Measurements from ENCODE around the gene DCAF8.
"Not testable (repeated sequence)": the region's sequence is repeated elsewhere in the genome, so short reads cannot be mapped to it uniquely, and the experiment has no call there.

The DCAF8 gene

DNA sequence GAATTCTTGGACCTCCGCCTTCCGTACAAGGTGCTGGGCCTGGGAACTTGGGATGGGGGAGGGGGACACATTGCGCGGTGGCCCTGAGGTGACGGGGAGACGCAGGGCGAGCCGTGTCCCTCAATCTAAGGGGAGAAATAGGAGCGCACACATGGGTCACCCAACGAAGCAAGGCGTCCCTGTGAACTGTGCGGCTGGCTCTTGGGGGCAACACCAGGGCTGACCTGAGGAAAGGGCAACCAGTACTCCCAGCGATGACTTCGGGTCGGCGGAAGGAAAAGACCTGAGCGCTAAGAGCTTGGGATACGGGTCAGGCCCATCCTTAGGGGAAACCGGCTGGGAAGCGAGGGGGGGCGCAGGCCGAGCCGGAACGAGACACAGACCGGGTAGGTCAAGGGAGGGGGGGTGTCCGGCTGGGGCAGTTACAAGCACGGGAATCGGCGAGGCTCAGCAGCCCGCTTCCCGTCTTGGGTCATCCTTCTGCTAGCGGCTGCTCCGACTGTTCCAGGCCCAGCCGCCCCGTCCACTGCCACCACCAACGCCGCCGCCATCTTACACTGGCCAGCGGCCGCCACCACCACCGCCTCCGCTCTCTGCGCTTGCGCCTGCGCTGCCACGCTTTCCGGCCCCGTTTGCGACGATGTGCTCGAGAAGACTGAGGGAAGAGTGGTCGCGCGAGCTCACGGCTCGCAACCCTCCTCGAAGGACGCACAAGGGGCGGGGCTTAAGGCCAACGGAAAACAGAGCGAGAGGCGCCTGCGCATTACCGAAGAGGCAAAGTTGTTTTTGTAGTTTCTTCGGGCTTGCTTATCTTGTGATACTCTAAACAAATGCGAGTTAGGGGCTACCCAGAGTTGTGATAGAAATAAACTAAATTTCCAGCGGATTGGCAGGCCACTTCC, at the start of gene DCAF8:
Gene DCAF8, minus strand, starts transcription at position 657 of the 902 bp plus-strand sequence. CDS start 18,541 bp downstream, outside the sequence.
- peak; percentile 99 for DNase-seq (ENCODE audit: low spot score)

DNA sequence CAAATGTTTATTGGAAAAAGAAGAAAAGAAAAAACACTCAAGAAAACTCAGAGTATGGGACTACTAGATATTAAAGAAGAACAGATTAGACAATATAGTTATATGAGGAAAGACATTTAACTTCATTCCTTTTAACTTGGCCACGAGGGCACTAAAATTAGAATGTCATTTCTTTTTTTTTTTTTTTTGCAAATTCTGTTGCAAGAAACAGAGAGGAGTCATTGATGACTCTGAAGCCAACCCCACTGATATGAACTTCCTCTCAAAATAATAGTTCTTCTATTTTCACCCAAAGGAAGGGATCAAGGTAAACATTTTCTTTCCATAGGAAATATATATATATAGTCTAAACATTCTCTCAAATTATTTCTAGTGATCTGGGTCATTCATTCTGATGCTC, 47.2 kb upstream of the DCAF8 start:
- DNase-seq (ENCODE audit: low spot score), result no peak

DNA sequence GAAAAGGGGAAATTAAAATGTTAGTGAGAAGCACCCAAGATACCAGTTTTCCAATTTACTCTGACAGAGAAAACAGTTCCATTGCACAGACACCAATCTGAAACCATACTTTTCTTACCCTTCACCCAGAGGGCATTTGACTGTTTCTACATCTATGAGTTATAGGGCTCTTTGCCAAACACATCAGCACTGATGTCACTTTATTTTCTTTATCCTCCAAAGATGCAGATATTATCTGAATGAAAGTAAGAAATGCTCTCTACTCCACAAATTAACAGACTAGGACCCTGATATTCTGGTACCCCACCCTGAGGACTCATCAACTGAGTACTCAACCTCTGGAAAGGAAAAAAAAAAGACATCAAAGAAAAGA, 46.8 kb upstream of the DCAF8 start:
- no peak for DNase-seq (ENCODE audit: low spot score)

DNA sequence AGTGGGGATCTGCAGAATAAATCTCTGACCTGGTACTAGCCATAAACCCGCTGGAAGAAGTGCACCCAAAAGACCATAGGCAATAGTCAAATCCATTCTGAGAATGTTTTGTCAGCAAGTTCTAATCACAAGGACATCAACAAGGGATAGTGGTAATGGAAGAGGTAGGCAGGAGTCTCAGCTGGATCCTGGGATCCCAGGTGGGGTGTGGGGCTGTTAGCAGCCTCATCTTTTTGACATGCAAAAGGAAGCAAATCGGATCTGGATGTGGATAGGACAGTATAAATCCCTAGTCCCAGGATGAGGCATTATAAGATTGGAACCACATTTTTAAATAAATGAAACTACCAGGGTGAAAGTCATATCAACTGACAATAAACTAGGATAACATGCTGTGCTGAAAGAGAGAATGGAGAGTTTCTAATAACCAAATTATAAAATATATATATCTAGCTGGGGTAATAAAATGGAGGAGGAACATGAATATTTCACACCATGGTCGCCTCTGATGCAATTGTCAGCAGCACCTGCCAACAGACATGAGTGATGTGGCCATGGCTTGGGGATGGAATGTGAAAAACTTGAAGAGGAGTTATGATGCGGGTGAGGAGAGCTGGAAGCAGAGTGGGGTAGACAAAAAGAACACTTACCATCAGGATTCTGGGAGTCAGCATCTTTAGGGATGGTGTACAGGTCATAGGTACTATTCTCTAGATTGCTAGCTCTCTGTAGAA, 46.3 kb upstream of the DCAF8 start:
- no peak for DNase-seq (ENCODE audit: low spot score)

DNA sequence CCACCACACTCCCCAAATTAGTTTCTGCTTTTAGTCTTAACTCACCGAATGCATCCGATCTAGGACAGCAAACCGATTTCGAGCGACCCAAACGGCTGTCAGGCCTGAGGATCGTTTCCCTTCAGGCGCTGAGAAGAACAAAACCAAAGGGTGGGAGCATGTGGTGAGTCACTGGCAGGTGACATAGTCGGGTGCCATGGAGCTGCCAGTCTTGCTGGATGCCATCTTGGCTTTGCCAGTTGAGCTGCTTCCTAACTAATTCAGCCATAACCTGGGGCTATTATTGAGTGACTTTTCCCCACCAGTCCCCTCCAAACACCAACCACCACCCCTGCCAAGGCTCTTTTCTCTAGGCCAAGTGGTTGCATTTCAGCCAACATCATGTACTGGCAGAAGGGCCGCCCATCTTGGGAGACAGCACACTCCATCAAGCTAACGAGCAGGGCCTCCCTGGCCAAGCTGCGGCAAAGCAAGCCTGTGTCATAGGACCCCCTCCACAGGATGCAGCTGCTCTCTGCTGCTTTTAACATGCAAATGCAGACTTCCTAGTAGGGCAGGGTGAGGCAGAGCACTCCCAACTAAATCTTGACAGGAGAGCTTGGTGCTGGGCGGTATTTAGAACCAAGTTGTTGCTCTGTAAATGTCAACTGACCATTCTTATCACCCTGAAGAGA, 44.9 kb upstream of the DCAF8 start:
- DNase-seq (ENCODE audit: low spot score), result no peak

DNA sequence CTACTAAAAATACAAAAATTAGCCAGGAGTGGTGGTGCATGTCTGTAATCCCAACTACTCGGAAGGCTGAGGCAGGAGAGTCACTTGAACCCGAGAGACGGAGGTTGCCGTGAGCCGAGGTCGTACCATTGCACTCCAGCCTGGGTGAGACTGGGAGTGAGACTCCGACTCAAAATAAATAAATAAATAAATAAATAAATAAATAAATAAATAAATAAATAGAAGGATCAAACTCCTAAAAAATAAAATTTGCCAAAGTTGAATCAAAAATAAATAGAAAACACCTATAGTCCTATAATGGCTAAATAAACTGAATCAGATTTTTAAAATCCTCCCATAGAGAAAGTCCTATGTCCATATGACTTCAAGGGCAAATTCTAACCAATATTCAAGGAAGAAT, 37.8 kb upstream of the DCAF8 start:
- no peak for DNase-seq (ENCODE audit: low spot score)

DNA sequence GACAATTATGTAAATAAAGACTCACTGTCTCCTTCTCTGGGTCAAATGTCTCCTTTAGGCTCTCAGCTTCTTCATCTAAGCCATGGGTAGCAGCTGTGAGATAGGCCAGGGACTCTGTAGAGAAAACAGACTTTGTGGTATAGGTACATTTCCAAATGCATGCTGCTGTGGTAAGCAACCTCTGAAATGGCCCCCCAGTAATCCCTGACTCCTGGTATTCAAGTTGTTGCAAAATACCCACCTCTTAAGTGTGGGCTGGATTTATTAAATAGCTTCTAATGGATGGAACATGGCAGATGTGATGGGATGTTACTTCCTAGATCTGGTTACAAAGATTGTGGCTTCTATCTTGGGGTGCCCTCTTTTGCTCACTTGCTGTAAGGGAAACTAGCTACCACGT, 33.7 kb upstream of the DCAF8 start:
- DNase-seq (ENCODE audit: low spot score), result no peak

DNA sequence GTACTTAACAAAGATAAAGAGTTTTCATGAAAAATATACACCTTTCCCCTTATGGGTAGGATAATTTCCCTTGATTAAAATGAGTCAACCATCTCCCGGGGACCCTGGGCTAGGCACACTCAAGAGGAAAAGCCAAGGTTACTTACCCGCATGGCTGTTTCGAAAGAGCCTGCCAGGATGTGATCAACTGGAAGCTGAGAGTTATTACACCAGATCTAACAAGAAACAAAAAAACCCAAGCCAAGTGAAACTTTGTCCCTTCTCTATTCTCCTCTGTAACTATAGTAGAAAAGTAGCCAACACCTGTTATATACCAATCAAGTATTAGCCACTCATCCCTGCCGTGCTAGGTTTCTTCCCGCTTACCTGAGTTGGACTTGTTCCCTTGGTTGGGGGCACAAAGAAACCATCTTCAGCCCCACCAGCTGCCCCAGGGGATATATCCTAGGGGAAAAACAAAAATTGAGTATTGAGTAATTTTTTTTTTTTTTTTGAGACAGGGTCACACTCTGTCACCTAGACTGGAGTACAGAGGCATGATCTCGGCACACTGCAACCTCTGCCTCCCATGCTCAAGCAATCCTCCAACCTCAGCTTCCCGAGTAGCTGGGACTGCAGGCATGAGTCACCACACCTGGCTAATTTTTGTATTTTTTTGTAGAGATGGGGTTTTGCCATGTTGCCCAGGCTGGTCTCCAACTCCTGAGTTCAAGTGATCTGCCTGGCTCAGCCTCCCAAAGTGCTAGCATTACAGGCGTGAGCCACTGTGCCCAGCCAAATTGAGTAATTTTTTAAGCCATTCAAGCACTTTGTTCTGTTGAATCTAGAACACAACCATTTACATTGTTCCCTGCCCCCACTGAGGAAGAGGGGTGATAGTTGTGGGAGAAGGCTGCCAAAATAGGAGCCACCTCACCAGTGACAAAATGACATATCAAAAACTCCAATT, 30.9 kb upstream of the DCAF8 start:
- no peak for DNase-seq (ENCODE audit: low spot score)

DNA sequence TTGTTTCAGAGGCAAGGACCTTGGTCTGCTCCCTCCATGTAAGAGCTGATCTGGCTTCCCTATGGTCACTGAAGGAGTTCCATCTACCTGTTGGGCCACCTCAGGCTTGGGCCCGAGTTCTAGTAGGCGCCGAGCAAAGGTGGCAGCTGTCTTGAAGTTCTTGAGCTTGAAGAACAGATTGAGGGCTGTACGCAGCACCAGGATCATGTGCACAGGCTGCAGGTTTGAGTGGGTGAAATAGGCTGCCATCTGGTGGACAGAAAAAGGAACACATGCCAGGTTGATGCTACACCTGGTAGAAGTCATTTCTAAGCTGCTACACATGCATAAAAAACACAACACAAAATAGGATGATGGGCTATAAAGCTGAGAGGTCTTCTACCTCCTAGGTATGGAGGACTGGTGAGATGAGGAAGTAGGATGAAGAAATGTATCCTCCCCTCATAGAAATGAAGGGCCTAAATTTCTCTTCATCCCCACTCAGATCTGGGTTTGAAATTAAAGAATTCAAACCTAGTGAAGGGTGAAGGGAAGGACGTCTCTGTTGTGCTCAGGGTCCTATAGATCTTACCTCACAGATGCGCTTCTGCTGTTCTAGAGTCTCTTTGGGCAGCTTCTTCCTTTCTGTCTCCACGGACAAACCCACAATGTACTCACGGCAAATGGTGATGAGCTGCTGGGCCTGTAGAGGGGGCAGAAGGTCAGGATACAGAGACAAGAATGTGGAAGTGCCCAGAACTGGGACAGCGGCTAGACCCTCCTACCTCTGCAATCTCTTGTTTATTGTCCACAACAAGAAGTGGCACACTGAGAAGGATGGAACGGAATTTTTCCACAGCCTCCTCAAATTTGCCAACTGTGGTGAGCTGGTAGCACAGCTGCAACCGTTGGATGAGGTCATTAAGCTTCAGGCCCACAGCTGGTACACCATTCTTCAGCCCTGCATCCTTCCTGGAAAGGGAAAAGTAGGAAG, 29.2 kb upstream of the DCAF8 start:
- DNase-seq (ENCODE audit: low spot score), result peak; percentile 85

DNA sequence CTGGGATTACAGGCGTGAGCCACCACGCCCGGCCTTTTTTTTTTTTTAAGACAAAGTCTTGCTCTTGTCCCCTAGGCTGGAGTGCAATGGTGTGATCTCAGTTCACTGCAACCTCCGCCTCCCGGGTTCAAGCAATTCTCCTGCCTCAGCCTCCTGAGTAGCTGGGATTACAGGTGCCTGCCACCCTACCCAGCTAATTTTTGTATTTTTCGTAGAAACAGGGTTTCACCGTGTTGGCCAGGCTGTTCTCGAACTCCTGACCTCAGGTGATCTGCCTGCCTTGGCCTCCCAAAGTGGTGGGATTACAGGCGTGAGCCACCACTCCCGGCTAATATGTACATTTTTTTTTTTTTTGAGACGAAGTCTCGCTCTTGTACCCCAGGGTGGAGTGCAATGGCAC, 25.4 kb upstream of the DCAF8 start:
- DNase-seq (ENCODE audit: low spot score), result not testable (repeated sequence)

DNA sequence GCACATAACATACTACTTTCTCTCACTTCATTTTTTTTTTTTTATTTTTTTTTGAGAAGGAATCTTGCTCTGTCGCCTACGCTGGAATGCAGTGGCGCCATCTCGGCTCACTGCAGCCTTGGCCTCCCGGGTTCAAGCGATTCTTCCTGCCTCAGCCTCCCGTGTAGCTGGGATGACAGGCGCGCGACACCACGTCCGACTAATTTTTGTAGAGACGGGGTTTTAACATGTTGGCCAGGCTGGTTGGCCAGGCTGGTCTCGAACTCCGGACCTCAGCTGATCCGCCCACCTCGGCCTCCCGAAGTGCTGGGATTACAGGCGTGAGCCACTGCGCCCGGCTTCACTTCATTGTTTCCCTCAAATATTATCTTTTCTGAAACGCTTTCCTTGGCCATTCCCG, 23.2 kb upstream of the DCAF8 start:
- no peak for DNase-seq (ENCODE audit: low spot score)

DNA sequence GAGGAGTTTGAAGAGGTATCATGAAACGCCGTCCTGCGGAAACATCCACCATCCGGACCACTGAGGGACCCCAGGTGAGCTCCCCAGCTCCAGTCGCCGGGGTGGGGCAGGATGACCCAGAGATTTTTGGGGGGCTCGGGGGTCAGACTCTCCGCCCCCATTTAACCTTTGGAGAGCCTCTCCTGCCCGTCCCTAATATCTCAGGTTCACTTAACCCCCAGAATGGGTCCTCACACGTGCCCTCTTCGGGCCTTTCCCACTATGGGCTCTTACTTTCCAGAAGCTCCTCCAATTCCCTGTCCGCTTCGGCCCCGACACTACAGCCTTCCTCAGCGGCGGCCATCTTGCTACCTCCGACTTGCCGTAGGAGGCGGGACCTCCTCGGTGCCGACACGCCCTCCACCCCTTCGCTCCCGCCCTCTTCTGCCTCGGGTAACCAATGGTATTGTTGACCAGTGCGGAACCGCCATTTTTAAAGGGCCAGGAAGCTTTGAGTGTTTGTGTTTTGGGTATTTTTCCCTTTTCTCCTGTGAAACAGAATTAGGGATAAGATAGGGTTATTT, 22.5 kb upstream of the DCAF8 start, which contains the start of gene PEX19:
Gene PEX19, minus strand, starts transcription at position 352 of the 563 bp plus-strand sequence. Its CDS starts 9 bp downstream, at position 343.
- peak; percentile 94 for DNase-seq (ENCODE audit: low spot score)

DNA sequence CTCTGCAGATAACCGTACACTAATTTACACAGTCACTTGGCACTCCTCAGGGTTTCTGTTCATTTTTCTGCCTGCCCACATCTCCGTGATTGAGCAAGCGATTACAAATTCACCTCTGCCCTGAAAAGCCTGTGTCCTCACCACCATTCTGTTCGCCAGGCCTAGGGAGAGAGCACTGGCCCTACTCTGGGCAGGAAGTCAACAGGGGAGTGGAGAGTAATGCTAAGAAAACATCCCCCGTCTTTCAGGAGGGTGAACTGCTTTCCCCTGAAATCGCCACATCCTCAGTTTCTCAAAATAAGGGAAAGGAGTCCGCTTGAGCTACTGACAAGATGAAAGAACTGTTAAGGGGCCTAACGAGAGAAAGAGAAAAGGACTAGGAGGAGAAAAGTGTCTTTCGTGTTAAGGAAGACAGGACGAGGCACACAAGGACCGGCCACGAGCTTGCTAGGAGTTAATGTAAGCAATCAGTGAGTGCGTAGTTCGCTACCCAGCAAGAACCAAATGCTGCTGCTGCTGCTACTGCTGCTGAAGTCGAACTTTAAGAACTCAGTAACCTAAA, 22.0 kb upstream of the DCAF8 start:
- peak; percentile 71 for DNase-seq (ENCODE audit: low spot score)

DNA sequence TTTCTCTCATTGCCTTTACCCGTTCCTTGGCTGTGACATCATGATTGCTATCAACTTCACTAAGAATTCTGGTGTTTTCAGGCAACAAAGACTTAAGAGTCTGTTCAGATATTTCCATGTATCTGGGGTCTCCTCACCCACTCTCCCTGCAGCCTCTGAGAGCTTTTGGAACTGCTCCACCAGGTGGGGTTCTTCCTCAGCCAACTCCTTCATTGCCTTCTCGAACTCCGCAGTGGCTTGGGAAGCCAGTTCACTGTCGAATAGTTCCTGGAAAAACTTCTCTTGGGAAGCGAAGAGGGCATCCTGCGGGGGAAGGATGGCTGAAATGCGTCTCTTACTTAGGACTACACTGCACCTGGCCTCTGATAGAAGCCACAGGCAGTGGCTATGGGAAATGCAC, 20.5 kb upstream of the DCAF8 start:
- DNase-seq (ENCODE audit: low spot score), result no peak

DNA sequence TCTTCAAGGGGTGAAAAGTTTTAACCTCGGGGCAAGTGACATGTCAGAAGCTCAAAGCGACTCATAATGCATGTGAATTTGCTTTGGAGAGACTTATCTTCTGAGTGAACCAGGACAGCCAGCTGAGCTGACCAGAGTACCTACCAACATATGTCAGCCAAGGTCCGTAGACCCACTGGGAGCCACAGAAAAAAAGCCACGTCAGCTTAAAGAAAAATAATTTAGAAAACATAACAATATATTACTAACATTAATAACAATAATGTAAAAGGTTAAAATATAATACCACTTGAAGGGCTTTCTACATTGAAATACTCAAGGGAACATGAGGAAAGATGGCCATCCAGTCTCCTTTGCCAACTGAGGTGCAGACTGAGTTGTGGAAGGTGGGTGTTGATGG, 15.6 kb upstream of the DCAF8 start:
- no peak for DNase-seq (ENCODE audit: low spot score)

DNA sequence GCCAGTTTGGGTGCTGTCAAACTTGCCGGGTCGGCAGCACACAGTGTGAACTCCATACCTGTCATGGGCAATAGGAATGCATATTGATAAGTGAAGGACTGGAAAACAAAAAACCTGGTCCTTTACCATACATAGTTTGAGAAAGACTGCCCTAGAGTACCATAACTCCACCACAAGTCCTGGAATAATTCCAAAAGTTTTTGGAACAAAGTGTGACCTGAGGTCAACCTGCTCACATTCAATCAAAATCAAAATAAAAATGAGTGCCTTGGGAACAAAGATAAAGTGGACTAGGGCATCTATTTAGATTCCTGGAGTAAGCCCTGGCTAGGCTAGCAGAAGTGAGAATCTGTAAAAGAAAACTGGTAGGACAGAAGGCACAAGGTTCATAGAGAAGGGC, 15.0 kb upstream of the DCAF8 start:
- no peak for DNase-seq (ENCODE audit: low spot score)

DNA sequence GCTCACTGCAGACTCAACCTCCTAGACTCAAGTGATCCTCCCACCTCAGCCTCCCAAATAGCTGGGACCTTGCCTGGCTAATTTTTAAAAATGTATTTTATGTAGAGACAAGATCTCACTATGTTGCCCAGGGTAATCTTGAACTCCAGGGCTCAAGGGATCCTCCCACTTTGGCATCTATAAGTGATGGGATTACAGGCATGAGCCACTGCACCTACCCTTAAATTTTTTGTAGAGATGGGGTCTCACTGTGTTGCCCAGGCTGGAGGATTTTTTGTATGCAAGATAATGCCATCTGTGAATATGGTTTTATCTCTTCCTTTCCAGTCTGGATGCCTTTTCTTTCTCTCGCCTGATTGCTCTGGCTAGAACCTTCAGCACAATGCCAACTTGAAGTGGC, 8.7 kb upstream of the DCAF8 start:
- DNase-seq (ENCODE audit: low spot score), result no peak

DNA sequence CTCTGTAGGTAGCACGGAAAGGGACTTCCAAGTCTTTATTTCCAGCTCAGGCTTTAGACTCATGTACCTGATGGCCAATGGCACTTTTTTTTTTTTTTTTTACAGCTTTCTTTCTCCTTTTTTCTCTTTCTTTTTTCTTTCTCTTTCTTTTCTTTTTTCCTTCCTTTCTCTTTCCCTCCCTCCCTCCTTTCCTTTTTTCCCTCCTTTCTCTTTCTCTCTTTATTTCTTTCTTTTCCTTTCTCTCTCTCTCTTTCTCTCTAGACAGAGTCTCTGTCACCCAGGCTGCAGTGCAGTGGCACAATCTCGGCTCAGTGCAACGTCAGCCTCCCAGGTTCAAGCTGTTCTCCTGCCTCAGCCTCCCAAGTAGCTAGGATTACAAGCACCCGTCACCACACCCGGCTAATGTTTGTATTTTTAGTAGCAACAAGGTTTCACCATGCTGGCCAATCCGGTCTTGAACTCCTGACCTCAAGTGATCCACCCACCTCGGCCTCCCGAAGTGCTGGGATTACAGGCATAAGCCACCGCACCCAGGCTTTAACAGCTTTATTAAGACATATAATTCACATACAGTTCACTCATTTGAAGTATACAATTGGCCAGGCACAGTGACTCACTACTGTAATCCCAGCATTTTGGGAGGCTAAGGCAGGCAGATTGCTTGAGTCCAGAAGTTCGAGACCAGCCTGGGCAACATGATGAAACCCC, 5.1 kb upstream of the DCAF8 start:
- no peak for DNase-seq (ENCODE audit: low spot score)

DNA sequence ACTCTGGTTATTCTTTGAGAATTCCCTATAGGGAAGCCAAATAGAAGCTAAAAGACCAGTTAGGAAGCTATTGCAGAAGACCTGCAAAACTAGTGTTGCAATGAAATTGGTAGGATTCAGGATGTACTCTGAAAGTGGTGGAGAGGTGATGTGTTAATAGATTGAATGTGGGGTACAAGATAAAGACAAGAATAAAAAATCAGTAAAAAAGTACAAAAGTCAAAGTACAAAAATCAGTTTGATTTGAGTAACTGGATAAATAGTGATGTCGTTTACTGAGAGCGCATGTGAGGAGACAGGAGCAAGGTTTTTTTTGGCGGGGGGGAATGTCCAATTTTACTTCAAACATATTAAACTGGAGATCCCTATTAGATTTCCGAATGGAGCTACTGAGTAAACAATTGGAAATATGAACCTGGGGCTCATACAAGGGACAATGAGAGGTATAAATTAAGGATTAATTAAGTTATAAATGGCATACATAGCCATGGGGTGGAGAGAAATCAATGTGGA, 2.5 kb upstream of the DCAF8 start:
- DNase-seq (ENCODE audit: low spot score), result no peak

Measured in hematopoietic multipotent progenitor cell treated with erythropoietin and hydrocortisone succinate and interleukin-3 and kit ligand, for 17 days (in vitro differentiated cells).